HEK293 (cell line): ENCODE data around the gene SERPINE3.
A peak's percentile ranks its signal among the peaks of the same experiment; 100 is the strongest.

Experiments
- CTCF ChIP-seq: fragments of 450-650 bp; formaldehyde crosslinking; IDR thresholded peaks from 2 replicates; pipeline ENCODE4 v1.5.1; 2016; ENCODE audit warnings: missing biosample characterization, missing genetic modification characterization
- IKZF3 ChIP-seq: fragments of 450-650 bp; IDR thresholded peaks from 2 replicates; pipeline ENCODE4 v1.5.0; 2018; ENCODE audit warnings: missing biosample characterization, mild to moderate bottlenecking, missing genetic modification characterization, moderate library complexity
- ZEB2 ChIP-seq: fragments of 450-650 bp; formaldehyde crosslinking; IDR thresholded peaks from 2 replicates; pipeline ENCODE4 v1.5.1; 2016; ENCODE audit warnings: missing biosample characterization, missing genetic modification characterization
- ZFHX2 ChIP-seq: fragments of 450-650 bp; formaldehyde crosslinking; conservative IDR thresholded peaks from 2 replicates; pipeline ENCODE4 v1.5.1; 2016; ENCODE audit warnings: missing biosample characterization, missing genetic modification characterization
- ZFP3 ChIP-seq: fragments of 450-650 bp; formaldehyde crosslinking; IDR thresholded peaks from 2 replicates; pipeline ENCODE4 v1.5.1; 2016; ENCODE audit warnings: low read depth, missing biosample characterization, missing genetic modification characterization
- ZNF121 ChIP-seq: fragments of 450-650 bp; formaldehyde crosslinking; IDR thresholded peaks from 2 replicates; pipeline ENCODE4 v1.5.1; 2016; ENCODE audit warnings: missing biosample characterization, missing genetic modification characterization
- ZNF274 ChIP-seq, 2 experiments: fragments of 200-500 bp in 1 of 2; fragments of 450-650 bp in 1 of 2; sonication (Bioruptor generic) in 1 of 2; formaldehyde crosslinking in 1 of 2; IDR thresholded peaks; 2 replicates each; pipeline versions ENCODE4 v1.5.1 to v1.6.1; 2014 to 2016; ENCODE audit warnings: borderline replicate concordance in 1 of 2, inconsistent platforms in 1 of 2, low read length in 1 of 2, missing biosample characterization in 1 of 2, missing genetic modification characterization in 1 of 2
- ZNF600 ChIP-seq: fragments of 450-650 bp; formaldehyde crosslinking; IDR thresholded peaks from 2 replicates; pipeline ENCODE4 v1.5.1; 2016; ENCODE audit warnings: missing biosample characterization, missing genetic modification characterization

GRCh38 chr13:51330791-51331190 is 8.7 kb upstream of the SERPINE3 start:
- TF ChIP-seq CTCF (no peak), ZNF274 (IDR thresholded peaks at IDR 0.05; ENCODE audit: low read length) (no peak), ZNF274 (tag by site-specific recombination; IDR thresholded peaks at IDR 0.05; ENCODE audit: borderline replicate concordance) (no peak), ZNF600 (tag by site-specific recombination) (no peak), ZEB2 (no peak), ZFHX2 (tag by site-specific recombination) (0 out of 2 replicates have a peak, but pooled peaks have one; percentile 24), ZNF121 (tag by site-specific recombination) (no peak), ZFP3 (no peak), IKZF3 (no peak)
